HepG2 (cell line): Measurements from ENCODE around the gene GAS2L1. TPM values are rescaled to one million over a fixed set of nuclear protein-coding genes. Genes with fewer than 3 reads are reported as not detected.

Experiments
- ATAC-seq: fragments of 200-7000 bp; cut with Tn5 transposase; 3 replicates; pipeline ENCODE4 v1.9.1; 2020; ENCODE audit warnings: mild to moderate bottlenecking, moderate library complexity
- BruUV-seq: library from RNA; stranded (reverse); fragments of 400-500 nt; replicated peaks from 2 replicates; lab custom pipeline; 2021; lab: Mats Ljungman, UMichigan
- CTCF ChIA-PET: fragments of 300-600 bp; formaldehyde crosslinking; extraction: SDS; loops from one replicate; lab custom pipeline; 2021; ENCODE audit warnings: low total read pairs, inconsistent platforms, low intra/inter-chr PET ratio; lab: Yijun Ruan, JAX
- POLR2A ChIA-PET: fragments of 350-600 bp; sonication (Branson Sonifier 250); formaldehyde crosslinking; loops from one replicate; lab custom pipeline; 2020; ENCODE audit warnings: antibody characterized with exemption, inconsistent platforms; lab: Yijun Ruan, JAX
- DNase-seq: peaks from one replicate; pipeline ENCODE4 v3.0.0-alpha.2; 2015; ENCODE audit warnings: low spot score
- FAIRE-seq: peaks from 3 replicates; lab custom pipeline; 2011; peaks lifted over from hg19 to GRCh38; lab: Jason Lieb, UNC
- H2AFZ ChIP-seq: one replicate; pipeline ENCODE4 v1.6.1; 2011; ENCODE audit warnings: low read length, inconsistent platforms
- H3K27ac ChIP-seq: fragments of 300-600 bp; 3 replicates; pipeline ENCODE4 v1.8.0; 2011; ENCODE audit warnings: mixed run types, mild to moderate bottlenecking, mixed read lengths, low read length, inconsistent platforms; ENCODE audit not compliant: insufficient read depth; ENCODE audit errors: extremely low read length
- H3K27me3 ChIP-seq, 2 experiments: fragments of 200-600 bp in 1 of 2; 2 replicates in 1 of 2; 3 replicates in 1 of 2; pipeline versions ENCODE4 v1.6.0 to v1.8.0; 2011; ENCODE audit warnings: low read length in 2 of 2, mild to moderate bottlenecking in 2 of 2, moderate library complexity in 2 of 2, inconsistent platforms in 1 of 2; ENCODE audit not compliant: insufficient read depth in 2 of 2, control insufficient read depth in 1 of 2
- H3K36me3 ChIP-seq, 2 experiments: fragments of 200-600 bp in 1 of 2; replicated peaks in 1 of 2; 2 replicates in 1 of 2; 3 replicates in 1 of 2; pipeline versions ENCODE4 v1.5.1 to v1.8.0; 2011; ENCODE audit warnings: low read length in 2 of 2, inconsistent platforms in 1 of 2; ENCODE audit not compliant: insufficient read depth in 2 of 2, control insufficient read depth in 1 of 2
- H3K4me1 ChIP-seq: 2 replicates; pipeline ENCODE4 v1.5.1; 2012; ENCODE audit warnings: low read length, inconsistent platforms; ENCODE audit not compliant: insufficient read depth
- H3K4me2 ChIP-seq: 2 replicates; pipeline ENCODE4 v1.6.0; 2011; ENCODE audit warnings: low read depth, low read length, inconsistent platforms
- H3K4me3 ChIP-seq, 3 experiments: fragments of 200-600 bp in 1 of 3; sonication (generic), shearing (Covaris generic) in 1 of 3; replicated peaks in 1 of 3; 2 replicates each; pipeline ENCODE4 v1.5.1; 2011 to 2016; ENCODE audit warnings: low read length in 3 of 3, inconsistent platforms in 2 of 3, low read depth in 2 of 3, mild to moderate bottlenecking in 2 of 3, control low read depth in 1 of 3, mixed read lengths in 1 of 3; ENCODE audit not compliant: insufficient read depth in 1 of 3
- H3K79me2 ChIP-seq: one replicate; pipeline ENCODE4 v1.6.1; 2011; ENCODE audit warnings: low read length, inconsistent platforms; ENCODE audit not compliant: insufficient read depth
- H3K9ac ChIP-seq: 2 replicates; pipeline ENCODE4 v1.6.0; 2011; ENCODE audit warnings: mild to moderate bottlenecking, low read depth, low read length, inconsistent platforms; ENCODE audit not compliant: insufficient read depth
- H3K9me3 ChIP-seq: 2 replicates; pipeline ENCODE4 v1.5.1; 2012; ENCODE audit warnings: mild to moderate bottlenecking, low read length
- H4K20me1 ChIP-seq: 2 replicates; pipeline ENCODE4 v1.6.0; 2011; ENCODE audit warnings: inconsistent platforms, mild to moderate bottlenecking, low read length, moderate library complexity; ENCODE audit not compliant: insufficient read depth
- CEBPB ChIP-seq: IDR thresholded peaks from 2 replicates; pipeline ENCODE4 v1.6.1; 2011; ENCODE audit warnings: low read depth, low read length, improper control_type of control experiment, borderline replicate concordance
- GFI1 ChIP-seq: sonication (generic); formaldehyde crosslinking; IDR thresholded peaks from 2 replicates; pipeline ENCODE4 v1.5.0; 2020; ENCODE audit warnings: missing genetic modification reagents, mild to moderate bottlenecking, borderline replicate concordance
- HMG20B ChIP-seq: conservative IDR thresholded peaks from 2 replicates; pipeline ENCODE4 v1.6.1; 2016; ENCODE audit warnings: missing genetic modification reagents, missing compliant biosample characterization
- MYNN ChIP-seq: sonication (generic); formaldehyde crosslinking; IDR thresholded peaks from 2 replicates; pipeline ENCODE4 v1.4.0; 2020; ENCODE audit warnings: mild to moderate bottlenecking, low read depth, missing genetic modification reagents
- POGZ ChIP-seq: sonication (generic); formaldehyde crosslinking; IDR thresholded peaks from 2 replicates; pipeline ENCODE4 v1.4.0; 2020; ENCODE audit warnings: mild to moderate bottlenecking, missing genetic modification reagents
- SOX6 ChIP-seq, 2 experiments: fragments of 450-650 bp in 1 of 2; sonication (generic) in 1 of 2; formaldehyde crosslinking in 1 of 2; IDR thresholded peaks; 2 replicates each; pipeline versions ENCODE4 v1.4.0 to v1.6.1; 2017 to 2020; ENCODE audit warnings: antibody characterized with exemption in 1 of 2, mild to moderate bottlenecking in 1 of 2, missing genetic modification reagents in 1 of 2
- ZBTB33 ChIP-seq: sonication (generic); formaldehyde crosslinking; IDR thresholded peaks from 2 replicates; pipeline ENCODE4 v1.4.0; 2020; ENCODE audit warnings: missing genetic modification reagents
- ZFAT ChIP-seq: sonication (generic); formaldehyde crosslinking; conservative IDR thresholded peaks from 2 replicates; pipeline ENCODE4 v1.8.1; 2023; ENCODE audit warnings: missing genetic modification reagents, inconsistent platforms
- ZNF180 ChIP-seq: sonication (generic); formaldehyde crosslinking; IDR thresholded peaks from 2 replicates; pipeline ENCODE4 v1.4.0; 2020; ENCODE audit warnings: low read depth, missing genetic modification reagents, borderline replicate concordance
- ZNF609 ChIP-seq: sonication (generic); formaldehyde crosslinking; IDR thresholded peaks from 2 replicates; pipeline ENCODE4 v1.4.0; 2020; ENCODE audit warnings: mild to moderate bottlenecking, missing genetic modification reagents, borderline replicate concordance
- WGBS: methylation state at CpG from one replicate; pipeline ENCODE4 v1.1.6; 2017; ENCODE audit warnings: low lambda C conversion rate; 5-methylcytosine and 5-hydroxymethylcytosine counted together
- in situ Hi-C: cut with HindIII; loops from 2 replicates; pipeline ENCODE4 v1.10.0; 2017; ENCODE audit warnings: low pct_unique_long_range_greater_than_20kb; ENCODE audit not compliant: extremely low pct_ligation_motif_present
- intact Hi-C: fragments of 100-400 bp; cut with micrococcal nuclease; formaldehyde crosslinking; loops from one replicate; pipeline ENCODE4 v1.10.0; 2022; ENCODE audit not compliant: unreplicated experiment
- polyA plus RNA-seq, 8 experiments: library from polyadenylated mRNA; depleted of rRNA in 3 of 8; stranded (reverse) in 7 of 8; unstranded in 1 of 8; fragments of >200 nt; fragmentation: Illumina TruSeq in 4 of 8; extraction: Trizol in 4 of 8; gene quantifications; 2 replicates each; pipeline versions ENCODE4 v1.2.1 to v1.2.3, GENCODE V29; 2011 to 2016; ENCODE audit warnings: low read depth in 4 of 8, missing spikeins in 1 of 8, mixed read lengths in 1 of 8; ENCODE audit not compliant: insufficient read depth in 1 of 8
- total RNA-seq, 5 experiments: library from RNA; depleted of rRNA; stranded (reverse); fragments of >200 nt; fragmentation: Illumina TruSeq; extraction: Trizol; gene quantifications; 2 replicates each; pipeline ENCODE4 v1.2.3, GENCODE V29; 2016; ENCODE audit warnings: low read depth in 1 of 5
- TF ChIP-seq, protein P1 (sequence below): IDR thresholded peaks from 2 replicates; pipeline ENCODE4 v1.6.1; 2016; ENCODE audit warnings: control low read depth

GAS2L1 gene
- total and polyA plus RNA-seq, 2 of the 13 experiments (the other 11 are each of a cell fraction or from before 2014, with no cell fraction given): 1.8 to 3.3 TPM

DNA sequence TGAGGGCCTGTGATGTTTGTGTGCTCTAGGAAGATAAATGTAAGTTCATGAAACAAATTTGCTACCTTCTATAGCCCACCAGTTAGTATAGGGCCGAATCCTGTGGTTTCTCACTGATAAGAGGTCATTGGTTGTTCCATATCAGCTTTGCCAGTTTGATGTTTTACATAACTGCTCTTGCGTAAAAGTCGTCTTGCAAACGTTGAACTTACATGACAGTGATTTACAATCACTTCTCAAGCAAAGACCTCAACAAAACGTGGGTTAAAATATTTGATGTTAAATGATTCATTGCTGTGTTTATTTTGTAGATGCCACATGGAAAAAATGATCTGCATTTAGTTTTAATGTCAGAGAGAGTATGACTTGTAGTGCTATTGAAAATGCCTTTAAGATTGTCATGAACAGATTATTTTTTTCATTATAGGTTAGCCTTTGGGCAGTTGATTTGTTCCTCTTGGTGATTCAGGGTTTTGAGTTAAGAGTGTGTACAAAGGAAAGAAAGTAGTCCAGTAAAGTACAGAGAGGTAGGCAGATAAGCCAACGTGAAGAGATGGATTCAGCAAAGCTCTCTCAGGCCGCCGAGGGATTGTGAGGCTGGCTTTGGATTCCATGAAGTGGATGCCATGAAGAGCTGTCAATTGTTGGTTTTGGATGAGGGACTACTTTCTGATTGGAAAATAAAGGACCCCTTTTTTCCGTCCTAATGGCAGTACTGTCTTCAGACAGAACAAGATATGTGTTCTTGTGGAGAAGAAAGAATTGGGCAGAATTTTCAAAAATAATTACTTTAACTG lies 35.8 kb upstream of the GAS2L1 start (continued):
- TF ChIP-seq CEBPB: peak; percentile 60; the same call in 1 of the 2 replicates
- TF ChIP-seq SOX6 (IDR thresholded peaks at IDR 0.05): no peak
- TF ChIP-seq SOX6 (CRISPR knock-in tag; IDR thresholded peaks at IDR 0.05): peak; percentile 18; the same call in 1 of the 2 replicates
- TF ChIP-seq GFI1 (CRISPR knock-in tag): peak; percentile 92
- no peak for TF ChIP-seq ZNF180 (CRISPR knock-in tag)
- TF ChIP-seq HMG20B (CRISPR knock-in tag): peak; percentile 74
- TF ChIP-seq ZNF609 (CRISPR knock-in tag): no peak

DNA sequence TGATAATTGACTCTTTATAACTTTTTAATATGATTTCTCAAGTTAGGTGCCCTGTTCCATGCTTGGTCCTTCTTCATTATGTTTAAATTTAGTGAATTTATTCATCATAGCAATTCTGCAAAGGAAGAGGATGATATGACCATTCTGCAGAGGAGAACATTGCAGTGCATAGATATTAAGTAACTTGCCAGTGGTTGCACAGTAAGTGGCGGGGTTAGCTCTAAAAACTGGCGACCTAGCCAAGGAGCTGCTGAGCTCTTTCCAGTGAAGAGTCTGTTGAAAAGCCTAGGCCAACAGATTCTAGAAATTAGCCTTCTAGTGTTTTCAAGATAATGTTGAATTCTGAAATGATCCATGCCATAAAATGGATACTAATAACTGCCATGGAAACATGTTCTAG lies 33.8 kb upstream of the GAS2L1 start:
- no peak overlapping the region for H3K4me3 ChIP-seq
- no TSS peak for BruUV-seq
- no peaks in the 10 kb centered on the region for H3K9me3 ChIP-seq
- TF ChIP-seq ZFAT (CRISPR knock-in tag) (no peak), ZBTB33 (CRISPR knock-in tag) (peak; percentile 59; the same call in 1 of the 2 replicates), MYNN (CRISPR knock-in tag) (no peak), POGZ (no peak)
- TF ChIP-seq, protein P1, sequence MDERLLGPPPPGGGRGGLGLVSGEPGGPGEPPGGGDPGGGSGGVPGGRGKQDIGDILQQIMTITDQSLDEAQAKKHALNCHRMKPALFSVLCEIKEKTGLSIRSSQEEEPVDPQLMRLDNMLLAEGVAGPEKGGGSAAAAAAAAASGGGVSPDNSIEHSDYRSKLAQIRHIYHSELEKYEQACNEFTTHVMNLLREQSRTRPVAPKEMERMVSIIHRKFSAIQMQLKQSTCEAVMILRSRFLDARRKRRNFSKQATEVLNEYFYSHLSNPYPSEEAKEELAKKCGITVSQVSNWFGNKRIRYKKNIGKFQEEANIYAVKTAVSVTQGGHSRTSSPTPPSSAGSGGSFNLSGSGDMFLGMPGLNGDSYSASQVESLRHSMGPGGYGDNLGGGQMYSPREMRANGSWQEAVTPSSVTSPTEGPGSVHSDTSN (CRISPR knock-in tag): no peak
- no peak for ATAC-seq
- no peak for FAIRE-seq
- ChIA-PET POLR2A (no interaction called here), CTCF (no interaction called here)
- H3K4me1 ChIP-seq: peaks cover 73% of the 10 kb centered on the region
- no peaks in the 10 kb centered on the region; a peak in 1 of 5 replicates for H3K27me3 ChIP-seq
- H3K4me2 ChIP-seq: no peak overlapping the region
- H4K20me1 ChIP-seq: peaks cover 82% of the 10 kb centered on the region
- peaks cover 96% of the 10 kb centered on the region for H3K79me2 ChIP-seq
- H2AFZ ChIP-seq: no peak overlapping the region
- no peak for DNase-seq
- intact Hi-C loops (no loop called here), in situ Hi-C loops (no loop called here)
- H3K36me3 ChIP-seq: peaks cover 16 to 54% of the 10 kb centered on the region in 2 experiments
- H3K9ac ChIP-seq: no peak overlapping the region
- no peak overlapping the region for H3K27ac ChIP-seq
- WGBS: 100% methylated on average over 2 of the region's 2 CpGs
